D721Med (cell line): ENCODE measurements around the gene FMN1.

Source experiments
- DNase-seq: peaks from one replicate; pipeline ENCODE4 v3.0.0; 2011; ENCODE audit warnings: low spot score; ENCODE audit not compliant: insufficient read length
- FAIRE-seq: peaks from 2 replicates; lab custom pipeline; 2011; peaks lifted over from hg19 to GRCh38; lab: Jason Lieb, UNC
- TF ChIP-seq, protein P1 (sequence below): IDR thresholded peaks from 2 replicates; pipeline ENCODE4 v1.5.1; 2012; ENCODE audit warnings: mild to moderate bottlenecking, control low read depth; ENCODE audit not compliant: insufficient read depth; ENCODE audit errors: missing control alignments

Gene FMN1

DNA sequence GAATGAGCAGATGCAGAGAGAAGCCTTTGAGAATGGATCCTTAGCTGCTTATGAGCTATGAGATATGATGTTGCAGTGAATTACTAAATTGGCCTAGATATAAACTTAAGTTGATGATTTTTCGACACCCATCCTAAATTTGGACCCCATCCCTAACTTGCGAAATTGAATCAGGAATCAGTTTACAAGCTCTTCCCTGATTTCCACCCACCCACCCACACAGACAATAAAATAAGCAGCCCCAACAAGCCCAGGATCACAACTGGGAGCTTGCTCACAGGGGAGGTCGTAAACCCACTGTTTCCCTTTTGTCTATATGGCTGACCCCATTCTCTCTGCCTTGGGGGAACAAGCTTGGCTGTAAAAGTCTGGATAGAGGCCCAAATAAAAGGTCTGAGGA is 419.4 kb downstream of the FMN1 start:
- DNase-seq (no peak), FAIRE-seq (no peak)
- TF ChIP-seq, protein P1, sequence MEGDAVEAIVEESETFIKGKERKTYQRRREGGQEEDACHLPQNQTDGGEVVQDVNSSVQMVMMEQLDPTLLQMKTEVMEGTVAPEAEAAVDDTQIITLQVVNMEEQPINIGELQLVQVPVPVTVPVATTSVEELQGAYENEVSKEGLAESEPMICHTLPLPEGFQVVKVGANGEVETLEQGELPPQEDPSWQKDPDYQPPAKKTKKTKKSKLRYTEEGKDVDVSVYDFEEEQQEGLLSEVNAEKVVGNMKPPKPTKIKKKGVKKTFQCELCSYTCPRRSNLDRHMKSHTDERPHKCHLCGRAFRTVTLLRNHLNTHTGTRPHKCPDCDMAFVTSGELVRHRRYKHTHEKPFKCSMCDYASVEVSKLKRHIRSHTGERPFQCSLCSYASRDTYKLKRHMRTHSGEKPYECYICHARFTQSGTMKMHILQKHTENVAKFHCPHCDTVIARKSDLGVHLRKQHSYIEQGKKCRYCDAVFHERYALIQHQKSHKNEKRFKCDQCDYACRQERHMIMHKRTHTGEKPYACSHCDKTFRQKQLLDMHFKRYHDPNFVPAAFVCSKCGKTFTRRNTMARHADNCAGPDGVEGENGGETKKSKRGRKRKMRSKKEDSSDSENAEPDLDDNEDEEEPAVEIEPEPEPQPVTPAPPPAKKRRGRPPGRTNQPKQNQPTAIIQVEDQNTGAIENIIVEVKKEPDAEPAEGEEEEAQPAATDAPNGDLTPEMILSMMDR: no peak

GRCh38 chr15:32774022-32774421 is 420.5 kb downstream of the FMN1 start:
- DNase-seq: no peak
- TF ChIP-seq, protein P1: no peak
- FAIRE-seq: no peak

GRCh38 chr15:32767236-32767635 is 427.3 kb downstream of the FMN1 start:
- FAIRE-seq: no peak
- DNase-seq: no peak
- TF ChIP-seq, protein P1: no peak

- FAIRE-seq: no peak
These were observed 428.4 kb downstream of the FMN1 start for GRCh38 chr15:32766101-32766500.

DNA sequence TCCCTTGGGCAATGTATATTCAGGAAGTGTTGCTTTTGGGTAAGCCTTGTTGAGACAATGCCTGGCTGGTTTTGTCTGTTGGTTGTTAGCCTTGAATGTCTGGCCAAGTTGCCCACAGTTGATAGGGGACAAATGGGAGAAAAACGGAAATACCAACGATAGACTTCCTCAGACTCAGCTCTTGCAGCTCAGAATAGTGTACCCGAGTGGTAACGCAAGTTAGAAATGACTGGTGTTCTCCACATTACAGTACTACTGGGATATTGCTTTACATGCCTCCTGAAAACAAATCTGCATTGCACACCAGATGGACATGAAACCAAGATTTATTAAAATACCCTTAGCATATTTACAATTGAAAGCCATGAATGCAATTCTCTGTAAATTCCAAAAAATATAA is 429.3 kb downstream of the FMN1 start:
- TF ChIP-seq, protein P1: no peak
- FAIRE-seq (no peak), DNase-seq (no peak)

More at GRCh38 chr15:32766101-32766500, 428.4 kb downstream of the FMN1 start:
- TF ChIP-seq, protein P1: no peak
- DNase-seq: no peak

DNA sequence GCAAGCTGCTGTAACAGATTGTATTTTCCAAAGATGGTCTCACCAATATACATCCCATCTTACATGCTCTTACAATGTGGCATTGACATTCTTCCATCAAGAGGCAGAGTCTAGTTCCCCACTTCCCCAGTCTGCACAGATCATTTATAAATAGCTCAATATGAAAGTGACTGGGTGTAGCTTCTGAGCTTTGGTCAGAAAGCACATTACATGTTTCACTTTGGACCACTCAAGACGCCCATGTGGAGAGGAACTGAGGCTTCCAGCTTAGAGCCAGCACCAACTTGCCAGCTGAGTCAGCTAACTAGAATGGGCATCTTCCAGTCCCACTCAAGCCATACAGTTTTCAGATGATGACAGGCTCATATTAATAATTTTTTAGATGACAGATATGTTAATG is 431.2 kb downstream of the FMN1 start:
- DNase-seq (no peak), FAIRE-seq (no peak)
- TF ChIP-seq, protein P1: no peak

DNA sequence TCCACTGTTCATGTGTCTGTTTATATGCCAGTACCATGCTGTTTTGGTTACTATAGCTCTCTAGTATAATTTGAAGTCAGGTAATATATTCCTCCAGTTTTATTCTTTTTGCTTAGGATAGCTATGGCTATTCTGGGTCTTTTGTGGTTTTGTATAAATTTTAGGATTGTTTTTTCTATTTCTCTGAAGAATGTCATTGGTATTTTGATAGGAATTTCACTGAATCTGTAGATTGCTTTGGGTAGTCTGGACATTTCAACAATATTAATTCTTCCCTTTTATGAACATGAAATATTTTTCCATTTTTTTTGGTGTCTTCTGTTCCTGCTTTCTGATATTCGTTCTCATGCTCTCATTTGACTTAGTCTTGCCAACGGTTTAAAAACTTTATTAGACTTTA is 437.1 kb downstream of the FMN1 start:
- TF ChIP-seq, protein P1: no peak
- FAIRE-seq (no peak), DNase-seq (no peak)
